Motor neuron (in vitro differentiated cells): ENCODE measurements around the gene RCAN1. TPM values are rescaled to one million over a fixed set of nuclear protein-coding genes. Genes with fewer than 3 reads are reported as not detected.
"Not testable (repeated sequence)": the region's sequence is repeated elsewhere in the genome, so short reads cannot be mapped to it uniquely, and the experiment has no call there.

Source experiments
- ATAC-seq, 8 experiments: fragments of 200-7000 bp; cut with Tn5 transposase; replicated peaks in 6 of 8; 2 replicates each; pipeline ENCODE4 v1.8.0; 2021; ENCODE audit warnings: mild to moderate bottlenecking in 8 of 8, moderate library complexity in 8 of 8
- H3K27ac ChIP-seq, 2 donors: fragments of 250-450 bp; sonication (Bioruptor Pico); 2 replicates each; pipeline ENCODE4 v1.9.0; 2021; ENCODE audit warnings: antibody characterized with exemption in 2 of 2, mild to moderate bottlenecking in 2 of 2, moderate library complexity in 1 of 2
- H3K4me1 ChIP-seq, 2 donors: fragments of 250-450 bp; sonication (Bioruptor Pico); replicated peaks in 1 of 2; 2 replicates each; pipeline ENCODE4 v1.6.1; 2021; ENCODE audit warnings: antibody characterized with exemption in 2 of 2, mild to moderate bottlenecking in 2 of 2, moderate library complexity in 1 of 2
- H3K4me3 ChIP-seq, 5 donors: fragments of 250-450 bp; sonication (Bioruptor Pico); 2 replicates each; pipeline ENCODE4 v1.9.0; 2021; ENCODE audit warnings: antibody characterized with exemption in 5 of 5, mild to moderate bottlenecking in 5 of 5, moderate library complexity in 4 of 5
- WGBS, 10 experiments: fragments of 450-650 bp; shearing (Covaris generic); methylation state at CpG; one replicate each; pipeline ENCODE4 v1.0.0; 2022; 5-methylcytosine and 5-hydroxymethylcytosine counted together
- in situ Hi-C, 9 experiments: fragments of 400-800 bp; cut with MboI; loops; one replicate each; pipeline ENCODE4 v1.15.0; 2021; ENCODE audit warnings: low sequenced_read_pairs in 9 of 9, low pct_unique_long_range_greater_than_20kb in 2 of 9; ENCODE audit not compliant: unreplicated experiment in 9 of 9
- total RNA-seq, 8 experiments: library from RNA; unstranded; fragments of 300-600 nt; gene quantifications; 2 replicates each; pipeline versions ENCODE4 v1.2.3 to v1.2.4, GENCODE V29; 2022

The RCAN1 gene
- total RNA-seq, 8 experiments from 2014 or later, result 10.3 to 280 (median 22.7) TPM

DNA sequence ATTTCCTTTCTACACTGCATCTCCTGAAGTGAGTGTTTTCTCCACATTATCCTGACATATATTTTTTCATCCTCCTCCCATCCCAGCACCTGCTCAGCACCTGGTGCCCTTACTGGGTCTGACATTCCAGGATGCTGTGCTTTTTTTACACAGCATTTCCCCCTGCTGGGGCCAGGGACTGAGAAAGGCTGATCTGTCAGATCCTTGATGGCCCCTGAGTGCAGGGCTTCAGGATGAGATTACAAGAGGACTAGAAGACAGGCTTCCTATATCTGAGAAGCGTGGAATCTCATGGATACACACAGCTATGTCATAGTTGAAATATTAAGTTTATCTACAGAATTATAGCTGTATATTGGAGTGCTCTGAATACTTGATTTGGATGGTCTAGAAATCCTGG is 24.4 kb downstream of the RCAN1 start:
- ATAC-seq, result no peak
- Histone ChIP-seq H3K27ac (no peak overlapping the region), H3K4me3 (no peak overlapping the region), H3K4me1 (no peaks in the 10 kb centered on the region)
- in situ Hi-C loops, result no loop called here
- 86 to 100% (median 100%) methylated on average over 1 of the region's 1 CpG; no CpG with 5 or more reads in 7 of the 10 experiments for WGBS, 10 experiments

DNA sequence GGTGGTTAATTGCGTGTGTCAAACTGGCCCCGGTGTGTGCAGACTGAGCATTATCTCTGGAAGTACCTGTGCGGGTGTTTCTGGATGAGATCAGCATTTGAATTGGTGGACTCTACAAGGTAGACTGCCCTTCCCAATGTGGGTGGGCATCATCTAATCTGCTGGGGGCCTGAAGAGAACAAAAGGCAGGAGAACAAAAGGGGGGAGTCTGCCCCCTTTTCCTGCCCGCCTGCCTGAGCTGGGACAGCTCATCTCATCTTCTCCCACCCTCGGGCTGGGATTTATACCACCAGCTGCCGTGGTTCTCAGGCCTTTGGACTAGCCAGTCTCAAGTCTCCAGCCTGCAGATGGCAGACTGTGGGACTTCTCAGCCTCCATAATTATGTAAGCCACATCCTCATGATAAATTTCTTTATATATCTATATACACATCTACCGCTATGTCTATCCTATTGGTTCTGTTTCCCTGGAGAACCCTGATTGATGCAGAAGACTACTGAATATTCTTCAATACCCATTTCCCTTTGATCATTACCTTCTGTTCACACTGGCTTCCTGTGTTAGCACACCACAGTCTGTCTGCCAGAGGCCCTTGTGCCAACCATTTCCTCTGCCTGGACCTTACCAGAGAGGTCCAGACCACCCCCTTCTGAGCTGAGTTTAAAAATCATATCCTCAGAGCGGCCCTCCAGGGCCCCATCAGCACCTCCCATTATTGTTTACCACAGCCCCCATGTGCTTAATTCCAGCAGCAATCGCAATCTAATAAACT is 25.2 kb downstream of the RCAN1 start:
- no peaks in the 10 kb centered on the region for H3K4me1 ChIP-seq
- H3K4me3 ChIP-seq, result no peak overlapping the region
- in situ Hi-C loops, result no loop called here
- H3K27ac ChIP-seq, result no peak overlapping the region
- no peak for ATAC-seq
- WGBS, 10 experiments, result 81 to 100% (median 88%) methylated on average over 2 to 9 of the region's 9 CpGs; no CpG with 5 or more reads in 3 of the 10 experiments

DNA sequence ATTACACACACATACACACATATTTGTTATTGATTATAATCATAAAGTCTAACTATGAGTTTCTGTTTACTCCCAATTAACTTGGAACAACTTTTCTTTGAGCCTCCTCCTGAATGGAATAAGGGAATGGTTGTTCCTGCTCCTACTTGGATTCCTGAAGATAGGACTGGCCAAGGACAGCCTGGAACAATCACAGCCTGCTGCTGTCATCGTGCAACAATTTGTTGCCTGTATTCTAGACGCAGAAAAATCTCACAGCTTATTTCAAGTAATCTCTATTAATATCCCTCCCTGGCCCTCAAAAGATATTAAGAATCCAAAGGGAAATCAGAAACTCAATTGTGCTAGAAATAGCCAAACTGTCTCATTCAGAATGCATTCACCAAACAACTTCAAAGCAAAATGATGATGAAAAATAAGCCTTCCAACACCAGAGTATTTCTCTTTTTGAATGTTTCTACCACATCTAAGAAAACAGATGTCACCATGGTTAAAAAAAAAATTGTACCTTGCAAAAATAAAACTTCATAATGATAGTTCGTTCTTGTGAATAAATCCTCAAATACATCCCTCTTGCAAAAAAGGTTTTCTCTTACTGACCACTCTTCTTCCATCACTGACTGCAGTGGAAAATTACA is 30.9 kb downstream of the RCAN1 start:
- Histone ChIP-seq H3K4me3 (no peak overlapping the region), H3K27ac (no peak overlapping the region), H3K4me1 (no peaks in the 10 kb centered on the region)
- ATAC-seq, result no peak
- 0 to 100% (median 70%) methylated on average over 1 to 3 of the region's 3 CpGs for WGBS, 10 experiments
- in situ Hi-C loops, result no loop called here

DNA sequence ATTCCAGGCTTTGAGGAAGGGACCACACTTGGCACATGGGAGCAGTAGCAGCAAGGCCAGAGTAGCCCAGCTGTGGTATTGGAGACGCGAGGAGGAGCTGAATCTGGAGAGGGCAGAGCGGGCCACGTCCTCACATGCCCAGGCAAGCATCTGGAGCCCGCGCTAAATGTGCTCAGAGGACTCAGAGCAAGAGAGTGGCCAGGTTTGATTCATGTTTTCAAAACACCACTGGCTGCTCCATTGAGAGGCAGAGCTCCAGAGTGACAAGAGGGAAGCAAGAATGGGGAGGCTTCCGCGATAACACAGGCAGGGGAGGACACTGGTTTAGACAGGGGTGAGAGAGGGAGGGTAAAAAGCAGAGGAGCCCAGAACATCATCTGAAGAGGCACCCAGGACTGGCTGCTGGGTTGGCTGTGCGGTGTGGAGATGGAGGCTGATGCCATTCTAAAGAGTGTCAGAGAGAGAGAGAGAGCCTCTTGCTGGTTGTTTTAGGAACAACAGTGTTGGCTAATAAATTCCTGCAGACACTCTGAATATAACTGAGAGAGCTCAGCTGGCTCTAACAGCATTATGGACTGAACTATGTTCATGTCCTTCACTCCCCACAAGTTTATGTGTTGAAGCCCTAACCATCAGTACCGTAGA is 32.3 kb downstream of the RCAN1 start:
- in situ Hi-C loops, result no loop called here
- WGBS, 10 experiments, result 0 to 93% (median 83%) methylated on average over 1 to 7 of the region's 10 CpGs; no CpG with 5 or more reads in 3 of the 10 experiments
- peak in 4 of 8 experiments; percentile 54 to 99 (median 97) for ATAC-seq
- Histone ChIP-seq H3K4me3 (no peak overlapping the region), H3K4me1 (no peaks in the 10 kb centered on the region), H3K27ac (no peak overlapping the region)

DNA sequence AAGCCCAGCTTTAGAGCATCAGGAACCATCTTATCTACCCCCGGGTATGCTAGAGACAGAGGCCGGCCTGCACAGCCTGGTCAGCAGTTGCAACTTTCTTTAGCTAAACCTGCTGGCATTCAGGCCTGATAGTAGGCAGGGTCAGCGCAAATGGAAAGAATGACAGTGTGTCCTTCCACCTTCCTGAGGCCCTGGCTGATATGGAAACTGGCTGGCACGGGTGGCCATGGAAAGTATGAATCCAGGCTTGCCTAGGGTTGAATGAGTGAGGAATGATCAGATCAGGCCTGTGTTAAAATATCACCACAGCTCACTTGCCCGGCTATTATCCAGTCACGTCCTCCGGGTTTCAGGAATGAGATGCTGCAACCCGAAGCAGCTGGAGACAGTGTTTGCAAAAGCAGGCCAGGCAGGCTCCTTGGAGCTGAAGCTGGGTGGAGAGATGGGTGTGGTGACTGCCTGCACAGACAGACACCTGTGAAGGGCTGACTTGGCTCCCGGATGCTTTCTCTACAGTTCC is 34.7 kb downstream of the RCAN1 start:
- in situ Hi-C loops, result no loop called here
- H3K27ac ChIP-seq, result no peak overlapping the region
- WGBS, 10 experiments, result 70 to 96% (median 82%) methylated on average over 1 to 5 of the region's 9 CpGs; no CpG with 5 or more reads in 2 of the 10 experiments

DNA sequence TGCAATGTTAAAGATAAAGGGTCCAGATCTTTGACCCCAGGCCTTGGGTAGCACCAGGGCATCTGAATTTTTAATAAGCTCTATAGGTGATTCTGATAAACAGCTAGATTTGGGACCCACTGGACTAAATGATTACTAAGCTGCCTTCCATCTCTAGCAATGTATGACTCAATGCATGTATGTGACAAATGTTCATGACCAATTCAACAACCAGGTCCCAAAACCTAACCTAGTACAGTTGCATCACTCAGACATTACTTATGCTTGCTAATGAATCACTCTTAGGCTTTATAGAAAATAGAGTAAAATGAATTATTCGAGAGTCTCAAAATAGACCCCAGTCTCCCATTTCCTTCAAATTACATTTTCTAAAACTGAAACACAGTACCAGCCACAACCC is 35.5 kb downstream of the RCAN1 start:
- no peak overlapping the region for H3K27ac ChIP-seq
- in situ Hi-C loops, result no loop called here

More for the DNA sequence above, 34.7 kb downstream of the RCAN1 start:
- Histone ChIP-seq H3K4me1 (no peaks in the 10 kb centered on the region), H3K4me3 (no peak overlapping the region)
- no peak for ATAC-seq

DNA sequence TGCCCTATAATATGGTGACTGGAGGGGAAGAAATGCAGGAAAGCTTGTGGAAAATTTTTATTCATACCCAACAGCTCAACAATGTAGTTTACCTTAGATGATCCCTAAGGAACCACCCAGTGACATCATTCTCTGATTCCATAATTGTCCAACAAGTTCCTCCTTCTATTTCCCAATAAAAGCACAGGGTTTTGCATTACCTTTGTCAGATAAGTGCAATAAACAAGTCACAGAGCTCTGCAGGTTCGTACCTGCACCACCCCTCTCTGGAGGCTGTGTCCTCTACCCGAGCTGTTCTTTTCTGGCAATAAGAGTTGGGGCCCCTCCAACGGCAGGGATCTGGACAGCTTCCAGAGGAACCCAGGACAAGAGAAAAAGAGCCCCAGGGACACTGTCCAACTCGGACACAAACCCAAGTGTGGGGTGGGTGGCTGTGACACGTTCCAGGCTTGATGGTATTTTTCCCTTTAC is 38.8 kb downstream of the RCAN1 start:
- in situ Hi-C loops, result no loop called here
- 0 to 100% (median 73%) methylated on average over 1 to 4 of the region's 5 CpGs; no CpG with 5 or more reads in 2 of the 10 experiments for WGBS, 10 experiments
- no peak overlapping the region for H3K27ac ChIP-seq
- H3K4me3 ChIP-seq, result no peak overlapping the region
- ATAC-seq, result peak in 2 of 8 experiments; percentile 31 to 55
- H3K4me1 ChIP-seq, result no peaks in the 10 kb centered on the region

More for the DNA sequence above, 35.5 kb downstream of the RCAN1 start:
- WGBS, 10 experiments, result 0 to 100% (median 50%) methylated on average over 1 of the region's 1 CpG; no CpG with 5 or more reads in 3 of the 10 experiments
- no peaks in the 10 kb centered on the region for H3K4me1 ChIP-seq
- no peak overlapping the region for H3K4me3 ChIP-seq
- peak in 1 of 8 experiments; percentile 77 for ATAC-seq

DNA sequence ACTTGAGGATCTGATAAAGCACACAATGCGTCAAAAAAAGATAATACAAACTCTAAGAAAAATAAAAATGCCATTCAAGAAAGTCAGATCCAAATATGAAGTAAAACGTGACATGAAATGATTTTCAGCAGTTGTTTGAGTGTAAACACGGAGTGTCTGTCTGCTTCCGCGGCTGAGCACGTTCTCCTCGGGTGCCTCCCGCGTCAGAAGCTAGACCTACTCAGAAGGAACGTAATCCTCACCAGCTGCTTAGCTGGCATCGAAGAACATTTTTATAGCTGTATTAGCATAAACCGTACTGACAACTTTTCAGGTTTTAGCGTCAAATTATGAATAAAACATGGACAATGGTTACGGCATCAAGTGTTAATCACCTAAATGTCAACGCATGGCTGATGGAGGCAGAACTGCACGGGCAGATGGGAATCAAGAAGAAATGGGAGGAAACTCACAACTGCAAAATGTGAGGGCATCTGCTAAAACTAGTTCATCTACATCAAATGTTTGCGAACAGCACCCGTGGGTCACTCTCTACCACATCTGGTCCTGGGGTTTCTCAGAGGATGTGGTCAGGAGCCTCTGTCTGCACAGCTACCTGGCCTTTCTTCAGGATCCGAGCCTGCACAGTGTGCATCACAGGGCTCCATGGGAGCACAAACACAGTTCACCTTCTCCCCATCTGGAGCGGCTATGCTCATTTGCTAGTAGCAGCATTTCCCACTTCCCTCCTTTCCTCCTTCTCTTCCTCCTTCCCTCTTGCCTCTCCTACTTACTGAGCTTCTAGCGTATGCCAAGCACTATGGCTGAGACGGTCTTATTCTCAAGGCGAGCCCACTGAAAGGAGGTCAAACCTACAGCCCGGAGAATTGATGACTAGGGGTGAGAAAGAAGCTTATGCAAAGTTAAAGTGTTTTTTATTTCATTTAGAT is 40.0 kb downstream of the RCAN1 start:
- no peak overlapping the region for H3K27ac ChIP-seq
- H3K4me1 ChIP-seq, result no peaks in the 10 kb centered on the region
- in situ Hi-C loops, result no loop called here
- ATAC-seq, result peak in 3 of 8 experiments; percentile 20 to 96 (median 27)
- 28 to 97% (median 85%) methylated on average over 2 to 18 of the region's 24 CpGs for WGBS, 10 experiments
- no peak overlapping the region for H3K4me3 ChIP-seq

DNA sequence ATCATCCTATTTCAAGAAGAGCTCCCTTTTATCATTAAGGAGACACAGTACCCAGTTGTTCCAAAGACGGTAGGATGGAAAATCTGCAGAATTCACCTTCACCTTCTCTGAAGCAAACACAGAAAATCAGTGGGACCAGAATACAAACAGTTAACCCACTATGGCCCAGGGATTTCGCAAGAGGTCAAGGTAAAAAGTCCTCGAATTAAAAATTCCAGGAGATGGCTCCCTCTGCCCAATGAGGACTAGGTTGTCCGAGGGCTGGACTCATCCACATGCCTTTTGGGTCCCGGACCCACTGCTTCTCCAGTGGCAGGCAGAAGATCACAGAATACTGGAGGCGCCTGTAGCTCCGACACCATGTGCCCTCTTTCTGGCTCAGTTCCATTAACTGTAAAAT is 42.9 kb downstream of the RCAN1 start:
- H3K27ac ChIP-seq, result no peak overlapping the region
- ATAC-seq, result no peak
- in situ Hi-C loops, result no loop called here
- no peaks in the 10 kb centered on the region for H3K4me1 ChIP-seq
- no peak overlapping the region for H3K4me3 ChIP-seq
- WGBS, 10 experiments, result 73 to 100% (median 83%) methylated on average over 1 to 3 of the region's 7 CpGs; no CpG with 5 or more reads in 1 of the 10 experiments

DNA sequence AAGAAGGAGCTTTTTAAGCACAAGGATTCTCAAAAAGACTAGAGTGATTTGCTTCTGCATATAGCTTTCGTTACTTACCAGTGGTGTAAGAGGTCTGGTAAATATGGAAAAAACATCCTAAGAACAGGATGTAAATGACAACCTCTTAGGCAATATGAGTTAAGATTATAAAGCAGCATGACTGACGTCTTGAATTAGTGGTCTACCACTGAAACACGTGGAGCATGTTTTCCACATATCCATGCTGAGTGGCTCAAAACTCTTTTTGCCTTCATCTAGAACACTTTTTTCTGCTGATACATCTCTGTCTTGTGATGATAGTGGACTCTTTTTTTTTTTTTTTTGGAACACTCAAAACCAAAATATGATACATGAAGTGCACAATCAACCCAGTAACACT is 44.6 kb downstream of the RCAN1 start:
- no peak overlapping the region for H3K4me3 ChIP-seq
- in situ Hi-C loops, result no loop called here
- ATAC-seq, result no peak
- 62 to 100% (median 90%) methylated on average over 1 to 3 of the region's 3 CpGs; no CpG with 5 or more reads in 1 of the 10 experiments for WGBS, 10 experiments
- H3K27ac ChIP-seq, result no peak overlapping the region
- H3K4me1 ChIP-seq, result no peaks in the 10 kb centered on the region

DNA sequence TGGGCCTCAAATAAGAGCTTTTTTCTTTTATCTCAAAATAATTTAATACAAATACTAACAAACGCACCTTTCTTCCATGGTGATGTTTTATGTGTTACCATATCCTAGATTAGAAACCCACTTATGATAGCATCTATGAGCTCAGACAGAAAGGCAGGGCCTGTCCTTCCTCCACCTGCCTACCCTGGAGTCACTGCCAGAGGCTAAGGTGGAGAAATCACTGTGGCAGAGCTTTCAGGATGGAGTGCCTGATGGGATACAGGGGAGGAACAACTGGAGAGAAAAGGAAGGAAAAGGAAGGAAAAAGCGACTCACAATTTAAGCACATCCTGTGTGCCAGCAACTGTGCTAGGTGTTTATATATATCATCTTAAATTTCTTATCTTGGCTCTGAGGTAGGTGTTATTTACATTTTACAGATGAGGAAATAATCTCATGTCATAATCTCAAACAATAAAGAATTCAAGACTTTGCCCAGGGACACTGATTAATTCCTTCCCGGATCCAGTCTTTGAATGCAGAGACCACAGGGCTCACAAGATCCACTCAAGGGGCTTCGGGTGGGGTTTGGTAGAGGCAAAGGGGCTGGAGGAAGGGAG is 45.4 kb downstream of the RCAN1 start:
- Histone ChIP-seq H3K4me3 (no peak overlapping the region), H3K27ac (no peak overlapping the region), H3K4me1 (no peaks in the 10 kb centered on the region)
- in situ Hi-C loops, result no loop called here
- ATAC-seq, result no peak
- WGBS, 10 experiments, result 85 to 100% (median 100%) methylated on average over 1 to 3 of the region's 4 CpGs

DNA sequence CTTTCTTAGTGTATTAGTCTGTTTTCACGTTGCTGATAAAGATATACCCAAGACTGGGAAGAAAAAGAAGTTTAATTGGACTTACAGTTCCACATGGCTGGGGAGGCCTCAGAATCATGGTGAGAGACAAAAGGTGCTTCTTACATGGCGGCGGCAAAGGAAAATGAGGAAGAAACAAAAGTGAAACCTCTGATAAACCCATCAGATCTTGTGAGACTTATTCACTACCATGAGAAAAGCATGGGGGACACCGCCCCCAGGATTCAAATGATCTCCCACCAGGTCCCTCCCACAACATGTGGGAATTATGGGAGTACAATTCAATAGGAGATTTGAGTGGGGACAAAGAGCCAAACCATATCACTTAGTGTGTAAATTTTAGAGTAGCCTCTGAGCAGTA is 46.1 kb downstream of the RCAN1 start:
- ATAC-seq, H3K27ac ChIP-seq, in situ Hi-C loops, H3K4me3 ChIP-seq, H3K4me1 ChIP-seq: not testable (repeated sequence)
- 87 to 100% (median 95%) methylated on average over 2 to 4 of the region's 4 CpGs; no CpG with 5 or more reads in 2 of the 10 experiments for WGBS, 10 experiments
